Activated naive CD4-positive, alpha-beta T cell treated with anti-CD3 and anti-CD28 coated beads, Interleukin-2, amount 10 ng/mL, durations not matched to agents 5 hours and 36 hours (primary cell): Measurements from ENCODE around the gene POTEB2. TPM values are rescaled to one million over a fixed set of nuclear protein-coding genes. Genes with fewer than 3 reads are reported as not detected.

Experiments used
- microRNA-seq: library from miRNA; unstranded; fragments of <30 nt; microRNA quantifications from one replicate; pipeline ENCODE4 v1.2.0, GENCODE V29; 2022; ENCODE audit warnings: borderline microRNAs expressed, borderline replicate concordance
- total RNA-seq, 2 experiments: library from RNA; stranded (reverse); gene quantifications; one replicate each; pipeline ENCODE4 v1.2.3, GENCODE V29; 2021

The POTEB2 gene
- not detected for total RNA-seq

DNA sequence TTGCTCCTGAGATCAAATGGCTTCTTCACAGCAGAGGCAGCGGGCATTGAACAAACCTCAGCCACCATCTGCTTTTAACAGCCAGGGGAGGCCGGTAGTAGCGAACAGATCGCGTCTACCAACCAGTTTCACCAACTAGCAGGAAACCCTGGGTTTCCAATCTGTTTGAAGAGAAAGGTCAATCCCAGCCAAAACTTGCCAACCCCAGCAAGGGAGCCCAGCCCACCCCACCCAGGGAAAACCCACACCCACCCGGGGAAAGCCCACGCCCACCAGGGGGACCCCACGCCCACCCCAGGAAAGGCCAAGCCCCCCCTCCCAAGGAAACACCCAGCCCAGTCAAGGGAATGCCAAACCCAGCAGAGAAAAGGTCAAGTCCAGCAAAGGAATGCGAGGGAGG, at the start of gene POTEB2:
POTEB2 (minus strand) TSS at position 101 of the 400 bp plus-strand sequence; CDS start at position 68, 33 bp downstream.

Small RNA genes lying within 50 kb of the gene (microRNA-seq; reads per million reads assigned to microRNA genes)
- gene MIR3118-2 = not detected
